ENCODE data around the gene PRSS1.

The PRSS1 gene

DNA sequence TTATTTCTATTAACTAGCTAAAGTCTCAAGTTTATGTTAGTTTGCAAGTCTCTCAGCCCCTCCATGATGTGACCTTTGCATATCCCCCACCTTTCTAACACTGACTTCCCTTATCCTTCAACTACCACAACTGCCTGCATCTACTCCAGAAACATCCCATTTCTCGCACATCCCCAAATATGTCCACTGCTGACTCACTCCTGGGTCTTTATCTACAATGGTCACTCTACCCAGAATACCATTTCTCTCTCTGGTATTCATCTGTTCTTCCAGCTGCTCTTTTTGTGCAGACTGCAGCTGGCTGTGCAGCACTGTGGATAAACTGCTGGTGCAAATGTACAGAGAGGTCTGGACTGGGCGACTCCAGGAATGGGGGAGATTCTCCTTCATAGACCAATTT is 32.7 kb upstream of the PRSS1 start:
- Histone ChIP-seq H2AFZ (ENCODE audit: low read depth) (no peak overlapping the region), H3K4me1 (ENCODE audit: low read depth, poor library complexity, severe bottlenecking) (peaks cover 10% of the 10 kb centered on the region), H3K36me3 (ENCODE audit: insufficient read depth) (no peaks in the 10 kb centered on the region), H3K4me3 (IDR thresholded peaks at IDR 0.05; ENCODE audit: insufficient read depth, low read depth, low read length) (no peak overlapping the region), H3K4me2 (no peak overlapping the region), H3K9ac (no peak overlapping the region), H3K79me2 (ENCODE audit: insufficient read depth, low read depth) (no peaks in the 10 kb centered on the region), H3K27me3 (ENCODE audit: insufficient read depth, low read depth) (no peaks in the 10 kb centered on the region), H4K20me1 (ENCODE audit: insufficient read depth) (no peaks in the 10 kb centered on the region), H3K27ac (no peak overlapping the region)
- TF ChIP-seq, protein P1, sequence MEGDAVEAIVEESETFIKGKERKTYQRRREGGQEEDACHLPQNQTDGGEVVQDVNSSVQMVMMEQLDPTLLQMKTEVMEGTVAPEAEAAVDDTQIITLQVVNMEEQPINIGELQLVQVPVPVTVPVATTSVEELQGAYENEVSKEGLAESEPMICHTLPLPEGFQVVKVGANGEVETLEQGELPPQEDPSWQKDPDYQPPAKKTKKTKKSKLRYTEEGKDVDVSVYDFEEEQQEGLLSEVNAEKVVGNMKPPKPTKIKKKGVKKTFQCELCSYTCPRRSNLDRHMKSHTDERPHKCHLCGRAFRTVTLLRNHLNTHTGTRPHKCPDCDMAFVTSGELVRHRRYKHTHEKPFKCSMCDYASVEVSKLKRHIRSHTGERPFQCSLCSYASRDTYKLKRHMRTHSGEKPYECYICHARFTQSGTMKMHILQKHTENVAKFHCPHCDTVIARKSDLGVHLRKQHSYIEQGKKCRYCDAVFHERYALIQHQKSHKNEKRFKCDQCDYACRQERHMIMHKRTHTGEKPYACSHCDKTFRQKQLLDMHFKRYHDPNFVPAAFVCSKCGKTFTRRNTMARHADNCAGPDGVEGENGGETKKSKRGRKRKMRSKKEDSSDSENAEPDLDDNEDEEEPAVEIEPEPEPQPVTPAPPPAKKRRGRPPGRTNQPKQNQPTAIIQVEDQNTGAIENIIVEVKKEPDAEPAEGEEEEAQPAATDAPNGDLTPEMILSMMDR (conservative IDR thresholded peaks at IDR 0.05; ENCODE audit: low read depth, low read length) = no peak

DNA sequence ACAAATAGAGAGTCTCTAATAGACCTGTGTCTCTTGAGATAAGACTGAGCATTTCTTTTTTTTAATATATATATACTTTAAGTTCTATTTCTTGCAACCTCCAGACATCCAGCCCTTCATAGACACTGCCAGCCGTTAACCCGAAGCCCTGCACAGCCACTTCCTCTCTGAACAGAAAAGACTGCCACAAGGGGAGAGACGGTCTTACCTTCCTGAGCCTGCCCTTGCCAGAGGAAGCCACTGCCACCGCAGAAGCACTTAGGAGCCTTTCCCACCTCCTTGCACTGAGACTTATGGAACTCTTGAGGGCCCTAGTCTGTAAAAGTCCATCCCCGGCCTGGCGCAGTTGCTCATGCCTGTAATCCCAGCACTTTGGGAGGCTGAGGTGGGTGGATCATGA is 31.8 kb upstream of the PRSS1 start:
- no peak overlapping the region for H3K4me3 ChIP-seq (IDR thresholded peaks at IDR 0.05; ENCODE audit: insufficient read depth, low read depth, low read length)
- TF ChIP-seq, protein P1 (conservative IDR thresholded peaks at IDR 0.05; ENCODE audit: low read depth, low read length) = no peak
- no peak overlapping the region for H2AFZ ChIP-seq (ENCODE audit: low read depth)
- no peaks in the 10 kb centered on the region for H4K20me1 ChIP-seq (ENCODE audit: insufficient read depth)
- no peaks in the 10 kb centered on the region for H3K27me3 ChIP-seq (ENCODE audit: insufficient read depth, low read depth)
- peaks cover 10% of the 10 kb centered on the region for H3K4me1 ChIP-seq (ENCODE audit: low read depth, poor library complexity, severe bottlenecking)
- H3K36me3 ChIP-seq (ENCODE audit: insufficient read depth) = no peaks in the 10 kb centered on the region
- H3K27ac ChIP-seq = no peak overlapping the region
- no peak overlapping the region for H3K9ac ChIP-seq
- H3K79me2 ChIP-seq (ENCODE audit: insufficient read depth, low read depth) = no peaks in the 10 kb centered on the region
- no peak overlapping the region for H3K4me2 ChIP-seq

DNA sequence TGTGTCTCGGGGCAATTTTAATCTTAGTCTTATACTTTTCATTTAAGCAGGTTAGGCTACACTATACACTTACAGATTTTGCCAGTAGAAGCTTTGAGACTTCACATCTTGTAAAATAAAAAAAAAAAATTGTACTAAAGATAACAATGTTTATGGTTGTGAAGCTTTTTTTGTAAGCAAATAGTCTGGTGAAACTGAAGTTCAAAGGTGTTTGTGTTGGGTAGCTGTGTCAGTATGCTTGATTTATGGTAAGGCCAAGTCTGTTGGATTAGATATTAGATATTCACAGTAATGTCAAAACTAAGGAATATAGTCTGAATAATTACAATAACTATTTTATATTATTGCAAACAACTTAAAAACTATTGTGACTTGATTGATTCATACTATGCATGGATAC is 31.0 kb upstream of the PRSS1 start:
- TF ChIP-seq, protein P1 (conservative IDR thresholded peaks at IDR 0.05; ENCODE audit: low read depth, low read length) = no peak
- Histone ChIP-seq H4K20me1 (ENCODE audit: insufficient read depth) (no peaks in the 10 kb centered on the region), H3K27ac (no peak overlapping the region), H3K27me3 (ENCODE audit: insufficient read depth, low read depth) (no peaks in the 10 kb centered on the region), H3K4me1 (ENCODE audit: low read depth, poor library complexity, severe bottlenecking) (peaks cover 10% of the 10 kb centered on the region), H3K4me3 (IDR thresholded peaks at IDR 0.05; ENCODE audit: insufficient read depth, low read depth, low read length) (no peak overlapping the region), H3K79me2 (ENCODE audit: insufficient read depth, low read depth) (no peaks in the 10 kb centered on the region), H3K9ac (no peak overlapping the region), H2AFZ (ENCODE audit: low read depth) (no peak overlapping the region), H3K36me3 (ENCODE audit: insufficient read depth) (no peaks in the 10 kb centered on the region), H3K4me2 (no peak overlapping the region)

DNA sequence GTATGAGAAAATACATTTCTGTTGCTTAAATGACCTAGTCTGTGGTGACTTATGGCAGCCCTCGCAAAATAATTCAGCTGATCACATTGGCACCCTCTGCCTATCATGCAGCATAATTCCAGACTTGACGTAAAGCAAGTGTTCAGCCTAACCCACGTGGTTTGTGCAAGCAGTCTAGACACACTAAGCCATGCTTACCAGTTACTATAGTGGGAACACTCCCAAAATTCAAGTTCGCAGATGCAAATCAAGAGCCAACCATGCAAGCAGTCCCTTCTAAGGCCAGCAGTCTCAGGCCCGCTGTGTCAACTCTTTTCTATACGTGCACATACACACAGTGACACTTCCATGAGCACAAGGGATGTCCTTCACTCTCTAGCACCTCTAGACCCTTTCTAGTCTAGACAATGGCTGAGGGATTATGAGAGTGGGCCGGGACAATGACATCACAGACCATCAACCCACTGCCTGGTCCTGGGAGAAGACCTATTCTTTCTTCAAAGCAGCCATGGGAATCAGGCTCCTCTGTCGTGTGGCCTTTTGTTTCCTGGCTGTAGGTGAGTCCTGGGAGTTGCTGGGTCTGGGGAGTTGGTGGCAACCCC is 29.0 kb upstream of the PRSS1 start:
- H3K27me3 ChIP-seq (ENCODE audit: insufficient read depth, low read depth) = no peaks in the 10 kb centered on the region
- H2AFZ ChIP-seq (ENCODE audit: low read depth) = no peak overlapping the region
- no peaks in the 10 kb centered on the region for H3K4me1 ChIP-seq (ENCODE audit: low read depth, poor library complexity, severe bottlenecking)
- H3K9ac ChIP-seq = no peak overlapping the region
- H3K36me3 ChIP-seq (ENCODE audit: insufficient read depth) = no peaks in the 10 kb centered on the region
- H3K27ac ChIP-seq = no peak overlapping the region
- H3K4me3 ChIP-seq (IDR thresholded peaks at IDR 0.05; ENCODE audit: insufficient read depth, low read depth, low read length) = no peak overlapping the region
- TF ChIP-seq, protein P1 (conservative IDR thresholded peaks at IDR 0.05; ENCODE audit: low read depth, low read length) = no peak
- no peak overlapping the region for H3K4me2 ChIP-seq
- H4K20me1 ChIP-seq (ENCODE audit: insufficient read depth) = no peaks in the 10 kb centered on the region
- H3K79me2 ChIP-seq (ENCODE audit: insufficient read depth, low read depth) = no peaks in the 10 kb centered on the region

Data from KMS-11 (cell line).